HG03159 (cell line): ENCODE data around the gene FKBP15.
"Not testable (repeated sequence)": the region's sequence is repeated elsewhere in the genome, so short reads cannot be mapped to it uniquely, and the experiment has no call there.

Experiments used
- ATAC-seq: cut with Tn5 transposase; IDR thresholded peaks from one replicate; pipeline ENCODE4 v1.9.1; 2021; ENCODE audit warnings: mild to moderate bottlenecking, moderate library complexity; ENCODE audit not compliant: unreplicated experiment

FKBP15 gene

DNA sequence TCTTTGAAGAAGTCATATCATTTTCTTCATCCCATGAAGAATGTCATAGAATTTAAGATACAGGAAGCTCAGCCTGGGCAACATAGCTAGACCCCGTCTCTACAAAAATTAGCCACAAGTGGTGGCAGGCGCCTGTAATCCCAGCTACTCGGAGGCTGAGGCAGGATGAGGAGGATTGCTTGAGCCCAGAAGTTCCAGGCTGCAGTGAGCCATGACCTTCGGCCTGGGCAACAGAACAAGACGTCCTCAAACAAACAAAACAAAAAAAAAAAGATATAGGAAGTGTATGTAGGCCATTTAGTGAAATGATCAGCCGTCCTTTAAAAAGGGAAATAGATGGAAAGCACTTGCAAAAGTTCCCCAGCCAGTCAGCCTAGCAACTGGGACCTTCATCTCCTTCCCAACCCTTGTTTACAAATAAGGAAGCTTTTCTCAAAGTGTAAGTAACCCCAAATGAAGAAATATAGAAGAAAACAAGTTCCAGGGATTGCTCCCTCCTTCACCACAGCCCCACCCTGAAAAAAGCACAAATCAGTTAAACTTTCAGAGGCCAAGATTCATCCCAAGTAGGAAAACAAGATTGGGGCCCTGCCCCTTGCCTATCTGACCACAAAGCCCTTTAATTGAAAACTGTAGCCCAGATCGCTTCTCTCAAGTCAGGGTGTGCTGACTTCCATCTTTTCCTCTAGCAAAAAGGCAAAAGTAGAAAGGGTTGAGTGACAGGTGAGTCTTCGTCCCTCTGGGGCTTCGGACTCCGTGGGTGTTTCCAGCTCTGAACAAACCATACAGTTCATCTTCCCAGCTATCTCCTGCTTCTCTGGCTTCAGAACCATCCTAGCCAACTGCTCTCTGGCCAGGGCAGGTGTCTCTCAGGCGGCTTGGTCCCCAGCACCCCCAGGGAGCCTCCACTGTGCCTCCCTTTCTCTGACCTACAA is 69.1 kb downstream of the FKBP15 start:
- ATAC-seq: no peak

- peak; percentile 94 for ATAC-seq
Observed at GRCh38 chr9:113150670-113151611, 70.1 kb downstream of the FKBP15 start, which contains the start of gene SLC31A2. TSS of gene SLC31A2 (plus strand) at chr9:113151007. CDS start at chr9:113151075, 68 bp downstream.

GRCh38 chr9:113149561-113149960 is 71.5 kb downstream of the FKBP15 start:
- not testable (repeated sequence) for ATAC-seq

GRCh38 chr9:113148781-113149510 is 72.1 kb downstream of the FKBP15 start:
- ATAC-seq: no peak

- ATAC-seq: no peak
Observed at GRCh38 chr9:113148372-113148705, 72.7 kb downstream of the FKBP15 start.

DNA sequence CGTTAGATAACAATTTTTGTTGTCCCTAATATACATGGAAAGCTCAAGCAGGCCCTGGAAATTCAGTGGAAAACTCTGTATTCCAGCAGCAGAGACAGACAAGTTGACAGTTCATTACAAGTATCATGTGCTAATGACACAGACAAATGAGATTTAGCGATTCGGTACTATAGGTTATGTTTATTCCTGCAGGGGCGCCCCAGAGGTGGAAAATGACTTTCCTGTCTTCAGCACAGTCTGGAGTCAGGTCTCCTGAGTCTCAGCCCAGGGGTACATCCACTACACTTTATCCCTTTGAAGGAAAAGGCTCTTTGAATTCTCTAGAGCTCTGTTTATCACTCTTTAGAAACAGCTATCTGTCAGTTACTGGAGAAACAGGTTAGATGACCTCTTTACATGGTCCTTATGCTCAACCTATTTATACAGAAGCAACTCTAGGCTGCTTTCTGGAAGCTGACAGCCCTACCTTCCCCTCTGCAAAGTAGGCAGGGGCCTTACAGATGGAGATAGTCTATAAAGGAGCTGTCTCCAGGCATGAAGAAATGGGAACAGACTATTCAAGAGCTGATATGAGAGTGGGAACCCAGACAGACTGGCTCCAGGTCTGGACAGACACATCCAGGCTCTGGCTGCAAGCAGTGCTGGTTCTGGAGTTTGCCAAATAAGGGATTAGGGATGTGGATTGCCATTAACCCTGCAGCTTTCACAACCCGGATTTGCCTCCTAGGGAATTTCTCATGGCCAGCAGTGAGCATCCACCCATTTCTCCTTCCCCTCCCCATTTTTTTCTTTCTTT is 77.4 kb downstream of the FKBP15 start:
- no peak for ATAC-seq

- not testable (repeated sequence) for ATAC-seq
Observed at GRCh38 chr9:113140896-113141295, 80.2 kb downstream of the FKBP15 start.

DNA sequence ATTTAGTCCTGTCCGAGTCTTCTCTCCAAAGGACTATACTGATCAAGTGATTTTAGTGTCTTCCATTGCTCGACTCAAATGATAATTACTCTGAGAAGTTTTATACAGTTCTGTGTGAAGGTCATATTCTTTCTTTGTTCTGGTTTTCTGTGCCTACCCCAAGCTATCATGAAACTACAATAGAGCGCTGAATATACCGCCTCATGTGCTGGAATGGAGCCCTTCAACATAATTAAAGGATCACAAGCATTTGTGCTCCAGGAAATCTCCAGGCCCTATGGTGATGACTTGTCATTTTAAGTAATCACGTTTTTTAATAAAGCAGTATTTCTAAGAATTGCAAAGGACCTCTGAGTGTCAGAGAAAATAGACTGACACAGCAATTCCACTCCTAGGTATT is 81.1 kb downstream of the FKBP15 start:
- no peak for ATAC-seq

- no peak for ATAC-seq
Observed at GRCh38 chr9:113139225-113139829, 81.8 kb downstream of the FKBP15 start.

- no peak for ATAC-seq
Observed at GRCh38 chr9:113138760-113139159, 82.3 kb downstream of the FKBP15 start.

DNA sequence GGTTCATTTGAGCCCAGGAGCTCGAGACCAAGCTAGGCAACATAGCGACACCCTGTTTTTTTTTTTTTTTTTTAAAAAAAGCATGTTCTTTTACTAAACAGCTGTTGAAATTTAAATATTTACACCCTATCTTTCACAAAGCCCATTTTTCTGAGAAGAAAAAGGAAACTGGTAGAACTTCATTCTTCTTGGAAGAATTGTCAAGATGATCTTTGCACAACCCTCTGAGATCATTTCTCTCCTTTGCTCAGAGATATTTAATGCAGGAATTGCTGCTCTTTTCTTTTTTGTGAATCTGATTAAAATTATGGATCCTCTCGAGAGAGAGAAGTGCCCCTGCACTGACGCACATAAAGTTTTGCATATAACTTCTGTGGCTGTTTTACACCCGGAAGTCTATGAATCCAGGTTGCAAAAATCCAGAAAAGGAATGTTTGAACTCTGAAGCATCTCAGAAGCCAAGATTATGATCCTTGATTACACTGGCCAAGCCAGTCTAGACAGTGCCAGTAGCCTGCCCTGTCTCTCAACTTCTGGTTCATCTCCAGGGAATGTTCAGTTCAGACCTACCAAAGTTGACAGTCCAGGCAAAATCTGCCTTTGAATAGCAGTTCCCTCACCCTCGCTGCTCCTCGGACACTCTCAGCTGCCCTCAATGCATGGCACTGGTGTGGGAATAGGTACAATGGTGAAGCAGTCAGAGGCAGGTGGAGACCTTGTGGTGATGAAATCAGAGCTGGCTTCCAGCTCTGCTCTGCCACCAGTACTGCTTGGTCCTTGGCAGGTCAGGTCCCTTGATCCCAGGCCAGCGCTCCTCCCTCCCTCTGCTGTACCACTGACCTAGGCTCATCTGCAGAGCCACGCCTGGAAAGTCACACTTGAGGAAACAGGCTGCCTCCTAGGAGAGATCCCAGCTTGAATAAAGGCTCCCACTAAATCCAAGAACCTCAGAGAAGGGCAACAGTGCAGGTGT is 83.6 kb downstream of the FKBP15 start:
- no peak for ATAC-seq

DNA sequence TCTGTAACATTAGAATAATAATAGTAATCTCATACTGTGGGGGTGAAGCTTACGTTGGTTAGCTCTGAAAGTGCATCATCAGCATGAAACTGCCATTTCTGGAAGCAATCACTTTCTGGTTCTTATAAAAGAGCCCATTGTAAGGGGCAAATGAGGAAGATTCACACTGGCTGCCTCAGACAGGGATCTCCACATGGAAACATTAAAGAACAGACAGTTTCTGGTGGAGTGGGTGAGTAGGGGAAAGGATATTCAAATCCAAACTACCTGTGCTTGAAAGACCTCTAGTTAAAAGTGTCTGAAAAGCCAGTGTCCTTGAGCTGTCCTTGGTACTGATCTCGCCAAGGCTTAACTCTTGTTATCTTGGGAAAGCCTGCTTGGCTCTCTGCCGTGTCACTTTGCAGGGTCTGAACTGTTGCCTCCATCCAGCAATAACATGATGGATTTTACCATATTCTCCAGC is 89.4 kb downstream of the FKBP15 start:
- ATAC-seq: no peak

- ATAC-seq: no peak
Observed at GRCh38 chr9:113129884-113130283, 91.2 kb downstream of the FKBP15 start.

GRCh38 chr9:113129466-113129865 is 91.6 kb downstream of the FKBP15 start:
- ATAC-seq: no peak

DNA sequence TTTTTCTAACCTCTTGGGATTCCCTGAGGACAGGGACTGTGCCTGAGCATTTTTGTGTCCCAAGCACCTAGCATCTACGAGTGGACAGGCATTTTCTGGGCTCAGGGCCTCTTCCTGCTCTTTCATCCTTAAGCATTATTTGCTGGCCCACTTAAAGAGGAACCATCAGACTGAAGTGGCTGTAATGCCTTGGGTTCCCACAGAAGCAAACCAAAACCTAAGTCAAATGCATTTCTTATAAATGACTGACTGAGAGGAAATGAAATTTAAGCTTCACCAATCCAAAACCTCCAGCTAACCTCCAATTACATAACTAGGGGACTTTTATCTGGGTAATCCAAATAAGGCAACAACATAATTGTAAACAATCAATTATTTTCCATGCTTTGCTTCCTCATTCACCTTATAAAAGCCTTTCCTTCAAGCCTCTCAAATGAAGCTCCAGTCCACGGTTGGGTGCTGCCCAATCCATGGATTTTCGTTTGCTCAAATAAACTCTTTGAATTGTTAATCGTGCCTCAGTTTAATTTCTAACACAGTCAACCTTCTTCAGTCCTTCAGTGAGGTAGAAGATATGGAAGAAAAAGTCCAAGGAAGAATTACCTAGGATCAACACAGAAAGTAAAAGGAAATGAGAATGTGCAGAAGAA is 95.6 kb downstream of the FKBP15 start:
- ATAC-seq: no peak

- not testable (repeated sequence) for ATAC-seq
Observed at GRCh38 chr9:113118829-113119228, 102.2 kb downstream of the FKBP15 start.
